GM12873 (cell line): ENCODE data around the gene NIPAL4.

Experiments used
- TF ChIP-seq, protein P1 (sequence below): IDR thresholded peaks from 2 replicates; pipeline ENCODE4 v1.5.1; 2012; ENCODE audit warnings: low read depth, mild to moderate bottlenecking, moderate library complexity, low read length, control low read depth; ENCODE audit not compliant: insufficient read depth; ENCODE audit errors: missing control alignments

NIPAL4 gene

DNA sequence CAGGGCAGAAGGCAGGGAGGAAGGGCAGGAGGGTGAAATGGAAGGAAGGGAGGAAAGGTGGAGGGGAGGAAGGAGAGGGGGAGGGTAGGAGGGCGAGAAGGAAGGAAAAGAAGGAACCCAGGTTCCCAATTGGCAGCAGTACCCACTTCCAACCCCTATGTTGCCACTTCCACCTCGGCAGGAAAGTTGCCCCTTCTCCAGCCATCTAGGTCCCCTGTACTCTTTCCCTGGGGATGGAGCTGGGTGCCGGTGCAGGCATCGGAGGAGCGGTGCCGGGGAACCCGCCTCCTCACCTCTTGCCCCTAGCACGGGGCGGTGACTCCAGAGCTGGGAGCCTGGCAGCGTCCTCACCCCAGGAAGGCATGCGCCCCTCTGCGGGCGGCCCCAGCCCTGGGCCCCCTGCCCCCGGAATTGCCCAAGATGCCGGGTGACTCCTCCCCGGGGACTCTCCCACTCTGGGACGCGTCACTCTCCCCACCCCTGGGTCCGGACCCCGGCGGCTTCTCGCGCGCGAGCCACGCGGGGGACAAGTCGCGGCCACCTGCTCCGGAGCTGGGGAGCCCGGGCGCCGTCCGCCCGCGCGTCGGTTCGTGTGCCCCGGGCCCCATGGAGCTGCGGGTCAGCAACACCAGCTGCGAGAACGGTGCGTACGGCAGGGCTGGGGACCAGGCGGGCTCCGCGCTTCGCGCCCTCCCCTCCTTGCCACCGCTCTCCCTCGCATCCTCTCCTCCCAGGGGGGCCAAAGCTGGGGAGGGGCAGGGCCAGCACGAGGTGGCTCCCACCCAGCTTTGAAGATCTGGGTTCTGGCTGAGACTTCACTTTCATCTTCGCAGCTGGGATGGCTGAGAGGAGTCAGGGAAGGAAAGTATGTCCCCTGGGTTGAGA, at the start of gene NIPAL4:
NIPAL4 (plus strand) TSS at position 499 of the 885 bp plus-strand sequence; CDS start at position 607, 108 bp downstream.
- TF ChIP-seq, protein P1, sequence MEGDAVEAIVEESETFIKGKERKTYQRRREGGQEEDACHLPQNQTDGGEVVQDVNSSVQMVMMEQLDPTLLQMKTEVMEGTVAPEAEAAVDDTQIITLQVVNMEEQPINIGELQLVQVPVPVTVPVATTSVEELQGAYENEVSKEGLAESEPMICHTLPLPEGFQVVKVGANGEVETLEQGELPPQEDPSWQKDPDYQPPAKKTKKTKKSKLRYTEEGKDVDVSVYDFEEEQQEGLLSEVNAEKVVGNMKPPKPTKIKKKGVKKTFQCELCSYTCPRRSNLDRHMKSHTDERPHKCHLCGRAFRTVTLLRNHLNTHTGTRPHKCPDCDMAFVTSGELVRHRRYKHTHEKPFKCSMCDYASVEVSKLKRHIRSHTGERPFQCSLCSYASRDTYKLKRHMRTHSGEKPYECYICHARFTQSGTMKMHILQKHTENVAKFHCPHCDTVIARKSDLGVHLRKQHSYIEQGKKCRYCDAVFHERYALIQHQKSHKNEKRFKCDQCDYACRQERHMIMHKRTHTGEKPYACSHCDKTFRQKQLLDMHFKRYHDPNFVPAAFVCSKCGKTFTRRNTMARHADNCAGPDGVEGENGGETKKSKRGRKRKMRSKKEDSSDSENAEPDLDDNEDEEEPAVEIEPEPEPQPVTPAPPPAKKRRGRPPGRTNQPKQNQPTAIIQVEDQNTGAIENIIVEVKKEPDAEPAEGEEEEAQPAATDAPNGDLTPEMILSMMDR: no peak

GRCh38 chr5:157415838-157416237, 44.2 kb upstream of the NIPAL4 start:
- TF ChIP-seq, protein P1: no peak

DNA sequence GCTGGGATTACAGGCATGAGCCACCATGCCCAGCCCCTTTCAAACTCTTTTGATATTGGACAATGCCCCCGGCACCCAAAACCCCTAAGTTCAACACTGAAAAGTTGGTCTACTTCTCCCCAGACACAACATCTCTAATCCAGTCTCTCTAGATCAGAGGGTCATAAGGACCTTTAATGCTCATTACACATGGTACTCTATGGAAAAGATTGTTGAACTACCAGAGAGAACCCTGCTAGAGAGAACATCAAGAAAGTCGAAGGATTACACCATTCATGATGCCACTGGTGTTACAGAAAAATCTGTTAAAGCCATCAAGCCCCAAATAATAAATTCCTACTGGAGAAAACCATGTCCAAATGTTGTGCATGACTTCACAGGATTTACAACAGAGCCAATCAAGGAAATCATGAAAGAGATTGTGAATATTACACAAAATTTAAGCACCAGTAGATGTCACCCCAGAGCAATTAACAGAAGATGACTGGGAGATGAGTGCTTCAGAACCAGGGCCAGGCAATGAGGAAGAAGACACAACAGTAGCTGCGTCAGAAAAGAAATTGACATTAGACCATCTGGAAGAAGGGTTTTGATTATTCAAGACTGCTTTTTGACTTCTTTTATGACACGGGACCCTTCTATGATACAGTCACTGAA, 28.3 kb upstream of the NIPAL4 start:
- TF ChIP-seq, protein P1: peak; percentile 55

DNA sequence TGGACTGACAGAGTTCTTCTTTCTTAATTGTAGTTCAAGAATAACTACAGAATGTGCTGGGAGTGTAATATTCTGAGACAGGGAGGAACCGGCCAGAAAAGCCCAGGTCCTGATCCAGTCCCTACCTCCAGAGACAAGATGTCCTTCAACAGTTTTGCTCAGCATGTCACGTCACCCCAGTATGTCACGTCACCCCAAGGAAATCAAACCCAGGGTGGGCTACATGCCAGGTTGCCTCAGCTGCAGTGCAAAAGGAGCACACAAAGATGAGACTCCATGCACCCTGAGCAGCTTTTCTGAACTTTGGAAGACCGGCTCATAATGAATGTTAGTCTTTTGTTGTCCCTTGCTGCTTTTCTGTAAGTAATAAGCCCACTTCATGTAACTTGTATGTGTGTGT, 25.9 kb upstream of the NIPAL4 start:
- TF ChIP-seq, protein P1: no peak

DNA sequence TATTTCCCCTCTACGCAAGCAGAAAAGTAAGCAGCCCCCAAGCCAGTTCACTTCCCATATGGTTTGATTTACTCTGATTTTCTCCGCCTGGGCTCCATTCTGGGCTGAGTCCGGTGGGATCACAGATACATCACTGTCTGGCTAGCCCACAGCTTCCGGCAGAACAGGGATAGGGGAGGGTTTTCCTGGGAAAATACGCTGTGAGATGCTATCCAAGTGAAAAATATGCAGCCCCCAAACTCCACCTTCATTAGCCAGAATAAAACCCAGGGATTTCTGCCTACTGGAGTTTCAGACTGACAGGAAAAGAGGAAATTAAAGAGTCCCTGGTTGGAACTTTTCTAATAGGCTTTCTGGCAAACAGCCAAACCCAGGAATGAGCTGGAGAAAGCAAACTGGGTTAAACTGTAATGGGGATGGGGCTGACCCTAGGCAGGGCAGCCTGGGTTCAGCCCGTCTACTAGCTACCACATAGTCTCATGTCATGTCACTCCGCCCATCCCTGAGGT, 16.9 kb upstream of the NIPAL4 start:
- TF ChIP-seq, protein P1: no peak

GRCh38 chr5:157444224-157444623, 15.8 kb upstream of the NIPAL4 start:
- TF ChIP-seq, protein P1: no peak
